ENCODE results near the gene RSF1.
A peak's percentile ranks its signal among the peaks of the same experiment; 100 is the strongest.

Gene RSF1

GRCh38 chr11:77672264-77672663, 148.3 kb downstream of the RSF1 start:
- H3K9ac ChIP-seq (ENCODE audit: low read length) = no peak overlapping the region
- H4K8ac ChIP-seq (ENCODE audit: low read depth, low read length) = no peak overlapping the region
- no peak overlapping the region for H2BK120ac ChIP-seq (ENCODE audit: insufficient read depth, low read length, poor library complexity)
- H3K4me2 ChIP-seq (ENCODE audit: low read length) = no peak overlapping the region
- H3K79me1 ChIP-seq (ENCODE audit: low read length) = no peaks in the 10 kb centered on the region
- no peak overlapping the region for H2AFZ ChIP-seq (ENCODE audit: insufficient read depth, low read length, poor library complexity)
- H2AK5ac ChIP-seq (ENCODE audit: low read length) = no peak overlapping the region
- no peaks in the 10 kb centered on the region for H3K9me3 ChIP-seq (ENCODE audit: insufficient read depth, low read depth, low read length)
- no peak overlapping the region for H2BK5ac ChIP-seq (ENCODE audit: low read depth, low read length, poor library complexity)
- H4K12ac ChIP-seq (ENCODE audit: low read depth, low read length) = no peak overlapping the region
- H3K79me2 ChIP-seq (ENCODE audit: control insufficient read depth, insufficient read depth, low read length, poor library complexity) = no peaks in the 10 kb centered on the region
- H3K14ac ChIP-seq (ENCODE audit: low read length) = no peak overlapping the region
- no peaks in the 10 kb centered on the region for H3K4me1 ChIP-seq (ENCODE audit: control insufficient read depth in 1 of 2, insufficient read depth in 2 of 2, low read length in 2 of 2)
- no peak overlapping the region for H3K4me3 ChIP-seq (ENCODE audit: low read depth, low read length)
- H3K4ac ChIP-seq (ENCODE audit: low read depth, low read length) = no peak overlapping the region
- no peak overlapping the region for H3K27ac ChIP-seq (ENCODE audit: low read depth, low read length)
- H2BK12ac ChIP-seq (ENCODE audit: low read length) = no peak overlapping the region
- no peak overlapping the region for H4K91ac ChIP-seq (ENCODE audit: low read depth, low read length)
- no peak overlapping the region for H3K23ac ChIP-seq (ENCODE audit: low read length)
- no peak overlapping the region for H3K18ac ChIP-seq (ENCODE audit: low read length)
- WGBS (ENCODE audit: extremely low coverage, insufficient coverage, insufficient read length) = no CpG with 5 or more reads among the region's 1 CpG
- peaks cover 25% of the 10 kb centered on the region in 2 experiments for H3K36me3 ChIP-seq (ENCODE audit: control insufficient read depth in 1 of 2, insufficient read depth in 2 of 2, low read length in 2 of 2)
- peak; percentile 13 to 21 for DNase-seq
- no peaks in the 10 kb centered on the region for H3K27me3 ChIP-seq (ENCODE audit: insufficient read depth, low read length)

- H3K14ac ChIP-seq (ENCODE audit: low read length) = no peak overlapping the region
- no peak overlapping the region for H3K18ac ChIP-seq (ENCODE audit: low read length)
- H3K27ac ChIP-seq (ENCODE audit: low read depth, low read length) = no peak overlapping the region
- H2BK120ac ChIP-seq (ENCODE audit: insufficient read depth, low read length, poor library complexity) = no peak overlapping the region
- H3K4me2 ChIP-seq (ENCODE audit: low read length) = no peak overlapping the region
- H4K12ac ChIP-seq (ENCODE audit: low read depth, low read length) = no peak overlapping the region
- no peaks in the 10 kb centered on the region for H3K9me3 ChIP-seq (ENCODE audit: insufficient read depth, low read depth, low read length)
- no peaks in the 10 kb centered on the region for H3K79me2 ChIP-seq (ENCODE audit: control insufficient read depth, insufficient read depth, low read length, poor library complexity)
- H2AFZ ChIP-seq (ENCODE audit: insufficient read depth, low read length, poor library complexity) = no peak overlapping the region
- H4K91ac ChIP-seq (ENCODE audit: low read depth, low read length) = no peak overlapping the region
- peaks cover 25 to 26% of the 10 kb centered on the region in 2 experiments for H3K36me3 ChIP-seq (ENCODE audit: control insufficient read depth in 1 of 2, insufficient read depth in 2 of 2, low read length in 2 of 2)
- no peak overlapping the region for H3K4me3 ChIP-seq (ENCODE audit: low read depth, low read length)
- H3K23ac ChIP-seq (ENCODE audit: low read length) = no peak overlapping the region
- H3K4me1 ChIP-seq (ENCODE audit: control insufficient read depth in 1 of 2, insufficient read depth in 2 of 2, low read length in 2 of 2) = no peaks in the 10 kb centered on the region
- H3K9ac ChIP-seq (ENCODE audit: low read length) = no peak overlapping the region
- no peak overlapping the region for H2BK5ac ChIP-seq (ENCODE audit: low read depth, low read length, poor library complexity)
- WGBS (ENCODE audit: extremely low coverage, insufficient coverage, insufficient read length) = no CpG with 5 or more reads among the region's 2 CpGs
- no peak overlapping the region for H4K8ac ChIP-seq (ENCODE audit: low read depth, low read length)
- H3K27me3 ChIP-seq (ENCODE audit: insufficient read depth, low read length) = no peaks in the 10 kb centered on the region
- H3K4ac ChIP-seq (ENCODE audit: low read depth, low read length) = no peak overlapping the region
- H2BK12ac ChIP-seq (ENCODE audit: low read length) = no peak overlapping the region
- peak in 1 of 2 donors; percentile 68 for DNase-seq
- H2AK5ac ChIP-seq (ENCODE audit: low read length) = no peak overlapping the region
- no peaks in the 10 kb centered on the region for H3K79me1 ChIP-seq (ENCODE audit: low read length)
Measured at GRCh38 chr11:77669848-77670511, 150.5 kb downstream of the RSF1 start.

- H2BK120ac ChIP-seq (ENCODE audit: insufficient read depth, low read length, poor library complexity) = no peak overlapping the region
- H3K4me3 ChIP-seq (ENCODE audit: low read depth, low read length) = no peak overlapping the region
- no peak overlapping the region for H4K12ac ChIP-seq (ENCODE audit: low read depth, low read length)
- WGBS (ENCODE audit: extremely low coverage, insufficient coverage, insufficient read length) = no CpG with 5 or more reads among the region's 3 CpGs
- no peak overlapping the region for H4K8ac ChIP-seq (ENCODE audit: low read depth, low read length)
- H3K36me3 ChIP-seq (ENCODE audit: control insufficient read depth in 1 of 2, insufficient read depth in 2 of 2, low read length in 2 of 2) = peaks cover 21 to 23% of the 10 kb centered on the region in 2 experiments
- no peak overlapping the region for H3K4me2 ChIP-seq (ENCODE audit: low read length)
- H3K27ac ChIP-seq (ENCODE audit: low read depth, low read length) = no peak overlapping the region
- H2BK12ac ChIP-seq (ENCODE audit: low read length) = no peak overlapping the region
- no peak overlapping the region for H2BK5ac ChIP-seq (ENCODE audit: low read depth, low read length, poor library complexity)
- no peaks in the 10 kb centered on the region for H3K27me3 ChIP-seq (ENCODE audit: insufficient read depth, low read length)
- no peak overlapping the region for H3K9ac ChIP-seq (ENCODE audit: low read length)
- no peak overlapping the region for H2AK5ac ChIP-seq (ENCODE audit: low read length)
- no peaks in the 10 kb centered on the region for H3K9me3 ChIP-seq (ENCODE audit: insufficient read depth, low read depth, low read length)
- H3K79me2 ChIP-seq (ENCODE audit: control insufficient read depth, insufficient read depth, low read length, poor library complexity) = no peaks in the 10 kb centered on the region
- DNase-seq = no peak
- H3K14ac ChIP-seq (ENCODE audit: low read length) = no peak overlapping the region
- no peaks in the 10 kb centered on the region for H3K4me1 ChIP-seq (ENCODE audit: control insufficient read depth in 1 of 2, insufficient read depth in 2 of 2, low read length in 2 of 2)
- H3K79me1 ChIP-seq (ENCODE audit: low read length) = no peaks in the 10 kb centered on the region
- no peak overlapping the region for H3K4ac ChIP-seq (ENCODE audit: low read depth, low read length)
- H2AFZ ChIP-seq (ENCODE audit: insufficient read depth, low read length, poor library complexity) = no peak overlapping the region
- H3K18ac ChIP-seq (ENCODE audit: low read length) = no peak overlapping the region
- H3K23ac ChIP-seq (ENCODE audit: low read length) = no peak overlapping the region
- H4K91ac ChIP-seq (ENCODE audit: low read depth, low read length) = no peak overlapping the region
Measured at GRCh38 chr11:77668760-77669159, 151.8 kb downstream of the RSF1 start.

GRCh38 chr11:77665240-77665965, 155.1 kb downstream of the RSF1 start:
- H2AK5ac ChIP-seq (ENCODE audit: low read length) = no peak overlapping the region
- no peaks in the 10 kb centered on the region for H3K79me2 ChIP-seq (ENCODE audit: control insufficient read depth, insufficient read depth, low read length, poor library complexity)
- no peak overlapping the region for H4K12ac ChIP-seq (ENCODE audit: low read depth, low read length)
- no peak overlapping the region for H3K14ac ChIP-seq (ENCODE audit: low read length)
- H3K4me2 ChIP-seq (ENCODE audit: low read length) = no peak overlapping the region
- H2BK12ac ChIP-seq (ENCODE audit: low read length) = no peak overlapping the region
- no peak overlapping the region for H3K9ac ChIP-seq (ENCODE audit: low read length)
- H3K36me3 ChIP-seq (ENCODE audit: control insufficient read depth in 1 of 2, insufficient read depth in 2 of 2, low read length in 2 of 2) = peaks cover 14 to 16% of the 10 kb centered on the region in 2 experiments
- no peak for DNase-seq
- H3K18ac ChIP-seq (ENCODE audit: low read length) = no peak overlapping the region
- H2BK120ac ChIP-seq (ENCODE audit: insufficient read depth, low read length, poor library complexity) = no peak overlapping the region
- H3K4me3 ChIP-seq (ENCODE audit: low read depth, low read length) = no peak overlapping the region
- no peaks in the 10 kb centered on the region for H3K9me3 ChIP-seq (ENCODE audit: insufficient read depth, low read depth, low read length)
- WGBS (ENCODE audit: extremely low coverage, insufficient coverage, insufficient read length) = no CpG with 5 or more reads among the region's 7 CpGs
- H2AFZ ChIP-seq (ENCODE audit: insufficient read depth, low read length, poor library complexity) = no peak overlapping the region
- H3K27me3 ChIP-seq (ENCODE audit: insufficient read depth, low read length) = no peaks in the 10 kb centered on the region
- H3K4me1 ChIP-seq (ENCODE audit: control insufficient read depth in 1 of 2, insufficient read depth in 2 of 2, low read length in 2 of 2) = no peaks in the 10 kb centered on the region
- H4K91ac ChIP-seq (ENCODE audit: low read depth, low read length) = no peak overlapping the region
- H3K79me1 ChIP-seq (ENCODE audit: low read length) = no peaks in the 10 kb centered on the region
- no peak overlapping the region for H2BK5ac ChIP-seq (ENCODE audit: low read depth, low read length, poor library complexity)
- H3K23ac ChIP-seq (ENCODE audit: low read length) = no peak overlapping the region
- no peak overlapping the region for H3K4ac ChIP-seq (ENCODE audit: low read depth, low read length)
- H3K27ac ChIP-seq (ENCODE audit: low read depth, low read length) = no peak overlapping the region
- H4K8ac ChIP-seq (ENCODE audit: low read depth, low read length) = no peak overlapping the region
